Fibroblast of lung (primary cell): ENCODE data around the gene HIRA. TPM values are rescaled to one million over a fixed set of nuclear protein-coding genes. Genes with fewer than 3 reads are reported as not detected.
"Not testable (repeated sequence)": the region's sequence is repeated elsewhere in the genome, so short reads cannot be mapped to it uniquely, and the experiment has no call there.

ENCODE experiments used
- DNase-seq, 2 donors: peaks; one replicate each; pipeline versions ENCODE4 v3.0.0 to v3.0.0-alpha.2; 2010; ENCODE audit warnings: low read depth in 2 of 2
- H2AFZ ChIP-seq: 2 replicates; pipeline ENCODE4 v1.5.1; 2012; ENCODE audit warnings: low read length, control low read depth, inconsistent platforms
- H3K27ac ChIP-seq: 2 replicates; pipeline ENCODE4 v1.5.1; 2011; ENCODE audit warnings: low read length, control low read depth; ENCODE audit not compliant: insufficient read depth
- H3K27me3 ChIP-seq: 2 replicates; pipeline ENCODE4 v1.5.1; 2011; ENCODE audit warnings: mild to moderate bottlenecking, low read length; ENCODE audit not compliant: control insufficient read depth, insufficient read depth
- H3K36me3 ChIP-seq: 2 replicates; pipeline ENCODE4 v1.5.1; 2011; ENCODE audit warnings: low read length; ENCODE audit not compliant: control insufficient read depth, insufficient read depth
- H3K4me1 ChIP-seq: 2 replicates; pipeline ENCODE4 v1.5.1; 2011; ENCODE audit warnings: low read length; ENCODE audit not compliant: control insufficient read depth, insufficient read depth; ENCODE audit errors: extremely low read depth
- H3K4me2 ChIP-seq: 2 replicates; pipeline ENCODE4 v1.5.1; 2011; ENCODE audit warnings: low read length, control low read depth; ENCODE audit not compliant: insufficient read depth; ENCODE audit errors: extremely low read depth
- H3K4me3 ChIP-seq, 4 experiments: fragments of 200-600 bp in 1 of 4; sonication (generic) in 1 of 4; replicated peaks in 1 of 4; 2 replicates each; pipeline ENCODE4 v1.5.1; 2011 to 2016; ENCODE audit warnings: low read length in 4 of 4, low read depth in 3 of 4, mild to moderate bottlenecking in 3 of 4, control low read depth in 2 of 4, inconsistent platforms in 1 of 4, mixed read lengths in 1 of 4; ENCODE audit not compliant: insufficient read depth in 1 of 4; ENCODE audit errors: control extremely low read depth in 1 of 4
- H3K79me2 ChIP-seq: 2 replicates; pipeline ENCODE4 v1.5.1; 2012; ENCODE audit warnings: mild to moderate bottlenecking, low read length, inconsistent platforms; ENCODE audit not compliant: control insufficient read depth, insufficient read depth
- H3K9ac ChIP-seq: 2 replicates; pipeline ENCODE4 v1.5.1; 2011; ENCODE audit warnings: mild to moderate bottlenecking, low read length, control low read depth; ENCODE audit not compliant: insufficient read depth
- H3K9me3 ChIP-seq: 2 replicates; pipeline ENCODE4 v1.5.1; 2012; ENCODE audit warnings: low read depth, low read length; ENCODE audit not compliant: control insufficient read depth, insufficient read depth
- H4K20me1 ChIP-seq: 2 replicates; pipeline ENCODE4 v1.5.1; 2011; ENCODE audit warnings: low read length; ENCODE audit not compliant: control insufficient read depth, insufficient read depth; ENCODE audit errors: extremely low read depth
- EZH2 ChIP-seq: IDR thresholded peaks from 2 replicates; pipeline ENCODE4 v1.5.1; 2012; ENCODE audit warnings: low read length, control low read depth, mild to moderate bottlenecking; ENCODE audit errors: missing control alignments
- polyA plus RNA-seq, 2 donors: library from polyadenylated mRNA; depleted of rRNA in 1 of 2; stranded (reverse) in 1 of 2; unstranded in 1 of 2; fragments of >200 nt; gene quantifications; 2 replicates each; pipeline ENCODE4 v1.2.1, GENCODE V29; 2011 to 2012; ENCODE audit warnings: missing spikeins in 1 of 2
- total RNA-seq: library from RNA; depleted of rRNA; stranded (reverse); fragments of >200 nt; gene quantifications from 2 replicates; pipeline ENCODE4 v1.2.1, GENCODE V29; 2014
- TF ChIP-seq, protein P1 (sequence below), 2 donors: IDR thresholded peaks in 1 of 2; conservative IDR thresholded peaks in 1 of 2; 1 replicate in 1 of 2; 2 replicates in 1 of 2; pipeline ENCODE4 v1.5.1; 2011 to 2012; ENCODE audit warnings: low read length in 2 of 2, control low read depth in 1 of 2, inconsistent platforms in 1 of 2, low read depth in 1 of 2, mild to moderate bottlenecking in 1 of 2

Gene HIRA
- total and polyA plus RNA-seq, 2 donors (not counting 1 experiment from before 2014, with no cell fraction given) = 19.2 to 20.5 TPM

DNA sequence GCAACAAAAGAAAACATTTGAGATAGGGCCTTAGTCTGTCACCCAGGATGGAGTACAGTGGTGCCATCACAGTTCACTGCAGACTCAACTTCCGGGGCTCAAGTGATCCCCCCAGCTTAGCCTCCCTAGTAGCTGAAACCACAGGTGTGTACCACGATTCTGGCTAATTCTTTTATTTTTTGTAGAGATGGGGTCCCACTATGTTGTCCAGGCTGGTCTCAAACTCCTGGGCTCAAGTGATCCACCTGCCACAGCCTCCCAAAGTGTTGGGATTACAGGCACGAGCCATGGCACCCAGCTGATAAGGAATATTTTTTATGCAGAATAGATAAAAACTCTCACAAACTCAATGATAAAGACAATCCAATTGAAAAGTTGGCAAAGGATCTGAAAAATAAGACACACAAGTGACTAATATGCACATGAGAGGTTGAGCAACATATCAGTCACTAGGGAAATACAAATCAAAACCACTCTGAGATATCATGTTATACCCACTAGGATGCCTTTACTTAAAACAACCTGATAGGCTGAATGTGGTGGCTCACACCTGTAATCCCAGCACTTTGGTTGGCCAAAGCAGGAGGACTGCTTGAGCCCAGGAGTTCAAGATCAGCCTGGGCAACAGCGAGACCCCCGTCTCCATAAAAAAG lies 106.1 kb downstream of the HIRA start:
- peak; percentile 8 to 48 for DNase-seq
- no peak overlapping the region for H3K9ac ChIP-seq
- H3K4me1 ChIP-seq = no peaks in the 10 kb centered on the region
- no peak overlapping the region for H3K27ac ChIP-seq
- no peaks in the 10 kb centered on the region for H3K27me3 ChIP-seq
- no peaks in the 10 kb centered on the region for H3K9me3 ChIP-seq
- H4K20me1 ChIP-seq = no peaks in the 10 kb centered on the region
- no peak overlapping the region for H3K4me2 ChIP-seq
- no peak for TF ChIP-seq EZH2
- TF ChIP-seq, protein P1, sequence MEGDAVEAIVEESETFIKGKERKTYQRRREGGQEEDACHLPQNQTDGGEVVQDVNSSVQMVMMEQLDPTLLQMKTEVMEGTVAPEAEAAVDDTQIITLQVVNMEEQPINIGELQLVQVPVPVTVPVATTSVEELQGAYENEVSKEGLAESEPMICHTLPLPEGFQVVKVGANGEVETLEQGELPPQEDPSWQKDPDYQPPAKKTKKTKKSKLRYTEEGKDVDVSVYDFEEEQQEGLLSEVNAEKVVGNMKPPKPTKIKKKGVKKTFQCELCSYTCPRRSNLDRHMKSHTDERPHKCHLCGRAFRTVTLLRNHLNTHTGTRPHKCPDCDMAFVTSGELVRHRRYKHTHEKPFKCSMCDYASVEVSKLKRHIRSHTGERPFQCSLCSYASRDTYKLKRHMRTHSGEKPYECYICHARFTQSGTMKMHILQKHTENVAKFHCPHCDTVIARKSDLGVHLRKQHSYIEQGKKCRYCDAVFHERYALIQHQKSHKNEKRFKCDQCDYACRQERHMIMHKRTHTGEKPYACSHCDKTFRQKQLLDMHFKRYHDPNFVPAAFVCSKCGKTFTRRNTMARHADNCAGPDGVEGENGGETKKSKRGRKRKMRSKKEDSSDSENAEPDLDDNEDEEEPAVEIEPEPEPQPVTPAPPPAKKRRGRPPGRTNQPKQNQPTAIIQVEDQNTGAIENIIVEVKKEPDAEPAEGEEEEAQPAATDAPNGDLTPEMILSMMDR (conservative IDR thresholded peaks at IDR 0.05 in 1 of 2, IDR thresholded peaks at IDR 0.05 in 1 of 2; ENCODE audit: low read depth in 1 of 2, low read length in 2 of 2) = no peak
- H2AFZ ChIP-seq = no peak overlapping the region
- no peaks in the 10 kb centered on the region for H3K79me2 ChIP-seq
- peaks cover 7% of the 10 kb centered on the region for H3K36me3 ChIP-seq
- no peak overlapping the region for H3K4me3 ChIP-seq

- not testable (repeated sequence) for H3K27me3 ChIP-seq, H4K20me1 ChIP-seq, H3K4me1 ChIP-seq, H3K4me2 ChIP-seq, H3K79me2 ChIP-seq, H3K4me3 ChIP-seq, H3K9ac ChIP-seq, H2AFZ ChIP-seq, H3K36me3 ChIP-seq, DNase-seq, H3K27ac ChIP-seq, H3K9me3 ChIP-seq
Observed at GRCh38 chr22:19323420-19323819, 108.1 kb downstream of the HIRA start.

- no peaks in the 10 kb centered on the region for H3K4me1 ChIP-seq
- no peaks in the 10 kb centered on the region for H3K36me3 ChIP-seq
- TF ChIP-seq, protein P1 (conservative IDR thresholded peaks at IDR 0.05 in 1 of 2, IDR thresholded peaks at IDR 0.05 in 1 of 2; ENCODE audit: low read depth in 1 of 2, low read length in 2 of 2) = no peak
- no peak for TF ChIP-seq EZH2
- H3K4me2 ChIP-seq = no peak overlapping the region
- H3K79me2 ChIP-seq = no peaks in the 10 kb centered on the region
- H2AFZ ChIP-seq = no peak overlapping the region
- no peaks in the 10 kb centered on the region for H4K20me1 ChIP-seq
- no peak overlapping the region for H3K9ac ChIP-seq
- no peak for DNase-seq
- H3K9me3 ChIP-seq = no peaks in the 10 kb centered on the region
- no peaks in the 10 kb centered on the region for H3K27me3 ChIP-seq
- no peak overlapping the region for H3K27ac ChIP-seq
- H3K4me3 ChIP-seq = no peak overlapping the region
Observed at GRCh38 chr22:19321757-19322156, 109.8 kb downstream of the HIRA start.

DNA sequence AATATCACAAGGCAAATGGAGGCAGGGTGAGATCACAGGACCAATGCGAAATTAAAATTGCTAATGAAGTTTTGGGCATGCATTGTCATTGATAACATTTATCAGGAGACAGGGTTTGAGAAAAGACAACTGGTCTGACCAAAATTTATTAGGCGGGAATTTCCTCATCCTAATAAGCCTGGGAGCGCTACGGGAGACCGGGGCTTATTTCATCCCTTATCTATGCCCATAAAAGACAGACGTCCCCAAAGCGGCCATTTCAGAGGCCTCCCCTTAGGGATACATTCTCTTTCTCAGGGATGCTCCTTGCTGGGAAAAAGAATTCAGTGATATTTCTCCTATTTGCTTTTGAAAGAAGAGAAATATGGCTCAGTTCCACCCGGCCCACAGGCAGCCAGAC lies 111.4 kb downstream of the HIRA start:
- H3K9ac ChIP-seq = not testable (repeated sequence)

More for the DNA sequence above, 111.4 kb downstream of the HIRA start:
- not testable (repeated sequence) for H2AFZ ChIP-seq, H3K4me1 ChIP-seq, DNase-seq, H3K4me3 ChIP-seq, H3K4me2 ChIP-seq, H3K9me3 ChIP-seq, H3K27me3 ChIP-seq, H3K79me2 ChIP-seq, H3K36me3 ChIP-seq, H4K20me1 ChIP-seq, H3K27ac ChIP-seq
